Measurements from ENCODE around the gene AIP.

AIP gene

GRCh38 chr11:67501854-67502253 lies 19.0 kb downstream of the AIP start:
- H3K4me1 ChIP-seq (ENCODE audit: control insufficient read depth, insufficient read depth, low read length): peaks cover 4% of the 10 kb centered on the region

GRCh38 chr11:67502328-67502979 lies 19.6 kb downstream of the AIP start:
- H3K27me3 ChIP-seq (ENCODE audit: control insufficient read depth, insufficient read depth, low read length): peaks cover 2% of the 10 kb centered on the region
- no peak overlapping the region for H3K9ac ChIP-seq (ENCODE audit: low read depth, low read length)
- no peak overlapping the region for H3K4me3 ChIP-seq (ENCODE audit: low read depth, low read length)
- H3K4me1 ChIP-seq (ENCODE audit: control insufficient read depth, insufficient read depth, low read length): peaks cover 4% of the 10 kb centered on the region
- no peaks in the 10 kb centered on the region for H3K9me3 ChIP-seq (ENCODE audit: control insufficient read depth, insufficient read depth, low read length)
- peaks cover 32% of the 10 kb centered on the region for H3K36me3 ChIP-seq (ENCODE audit: control insufficient read depth, insufficient read depth, low read length)

More at GRCh38 chr11:67501854-67502253, 19.0 kb downstream of the AIP start:
- Histone ChIP-seq H3K27me3 (ENCODE audit: control insufficient read depth, insufficient read depth, low read length) (peaks cover 2% of the 10 kb centered on the region), H3K4me3 (ENCODE audit: low read depth, low read length) (no peak overlapping the region), H3K9me3 (ENCODE audit: control insufficient read depth, insufficient read depth, low read length) (no peaks in the 10 kb centered on the region), H3K36me3 (ENCODE audit: control insufficient read depth, insufficient read depth, low read length) (peaks cover 38% of the 10 kb centered on the region), H3K9ac (ENCODE audit: low read depth, low read length) (no peak overlapping the region)

GRCh38 chr11:67503119-67504004 lies 20.5 kb downstream of the AIP start:
- H3K27me3 ChIP-seq (ENCODE audit: control insufficient read depth, insufficient read depth, low read length): peaks cover 2% of the 10 kb centered on the region
- H3K9me3 ChIP-seq (ENCODE audit: control insufficient read depth, insufficient read depth, low read length): no peaks in the 10 kb centered on the region
- peaks cover 25% of the 10 kb centered on the region for H3K36me3 ChIP-seq (ENCODE audit: control insufficient read depth, insufficient read depth, low read length)
- peaks cover 4% of the 10 kb centered on the region for H3K4me1 ChIP-seq (ENCODE audit: control insufficient read depth, insufficient read depth, low read length)
- H3K4me3 ChIP-seq (ENCODE audit: low read depth, low read length): peak overlapping the region; percentile 83
- H3K9ac ChIP-seq (ENCODE audit: low read depth, low read length): no peak overlapping the region

- Histone ChIP-seq H3K4me1 (ENCODE audit: control insufficient read depth, insufficient read depth, low read length) (peaks cover 4% of the 10 kb centered on the region), H3K9me3 (ENCODE audit: control insufficient read depth, insufficient read depth, low read length) (no peaks in the 10 kb centered on the region)
Observed at GRCh38 chr11:67504005-67504949, 21.5 kb downstream of the AIP start.

GRCh38 chr11:67504950-67505581 lies 22.2 kb downstream of the AIP start, which contains the start of gene PITPNM1:
Gene PITPNM1 (minus strand): TSS chr11:67505363. CDS start chr11:67504180, 1,183 bp downstream.
- peaks cover 4% of the 10 kb centered on the region for H3K4me1 ChIP-seq (ENCODE audit: control insufficient read depth, insufficient read depth, low read length)
- H3K9me3 ChIP-seq (ENCODE audit: control insufficient read depth, insufficient read depth, low read length): no peaks in the 10 kb centered on the region
- H3K36me3 ChIP-seq (ENCODE audit: control insufficient read depth, insufficient read depth, low read length): peaks cover 13% of the 10 kb centered on the region
- H3K4me3 ChIP-seq (ENCODE audit: low read depth, low read length): peak within 1 kb of the TSS; percentile 83
- H3K9ac ChIP-seq (ENCODE audit: low read depth, low read length): no peak within 1 kb of the TSS
- peaks cover 2% of the 10 kb centered on the region for H3K27me3 ChIP-seq (ENCODE audit: control insufficient read depth, insufficient read depth, low read length)

More at GRCh38 chr11:67504005-67504949, 21.5 kb downstream of the AIP start:
- Histone ChIP-seq H3K9ac (ENCODE audit: low read depth, low read length) (no peak overlapping the region), H3K4me3 (ENCODE audit: low read depth, low read length) (peak overlapping the region; percentile 83), H3K27me3 (ENCODE audit: control insufficient read depth, insufficient read depth, low read length) (peaks cover 2% of the 10 kb centered on the region), H3K36me3 (ENCODE audit: control insufficient read depth, insufficient read depth, low read length) (peaks cover 18% of the 10 kb centered on the region)

GRCh38 chr11:67505605-67506396 lies 23.0 kb downstream of the AIP start:
- Histone ChIP-seq H3K4me1 (ENCODE audit: control insufficient read depth, insufficient read depth, low read length) (peaks cover 4% of the 10 kb centered on the region), H3K9ac (ENCODE audit: low read depth, low read length) (no peak overlapping the region), H3K4me3 (ENCODE audit: low read depth, low read length) (peak overlapping the region; percentile 83), H3K9me3 (ENCODE audit: control insufficient read depth, insufficient read depth, low read length) (no peaks in the 10 kb centered on the region), H3K36me3 (ENCODE audit: control insufficient read depth, insufficient read depth, low read length) (peaks cover 10% of the 10 kb centered on the region), H3K27me3 (ENCODE audit: control insufficient read depth, insufficient read depth, low read length) (peaks cover 2% of the 10 kb centered on the region)

- no peaks in the 10 kb centered on the region for H3K9me3 ChIP-seq (ENCODE audit: control insufficient read depth, insufficient read depth, low read length)
- peak overlapping the region; percentile 84 for H3K4me3 ChIP-seq (ENCODE audit: low read depth, low read length)
- H3K36me3 ChIP-seq (ENCODE audit: control insufficient read depth, insufficient read depth, low read length): peaks cover 7% of the 10 kb centered on the region
- H3K9ac ChIP-seq (ENCODE audit: low read depth, low read length): no peak overlapping the region
- peaks cover 4% of the 10 kb centered on the region for H3K4me1 ChIP-seq (ENCODE audit: control insufficient read depth, insufficient read depth, low read length)
- peaks cover 7% of the 10 kb centered on the region for H3K27me3 ChIP-seq (ENCODE audit: control insufficient read depth, insufficient read depth, low read length)
Observed at GRCh38 chr11:67506426-67507051, 23.7 kb downstream of the AIP start.

GRCh38 chr11:67507242-67507863 lies 24.5 kb downstream of the AIP start:
- peak overlapping the region; percentile 39 for H3K9ac ChIP-seq (ENCODE audit: low read depth, low read length)
- peaks cover 4% of the 10 kb centered on the region for H3K4me1 ChIP-seq (ENCODE audit: control insufficient read depth, insufficient read depth, low read length)
- peak overlapping the region; percentile 84 for H3K4me3 ChIP-seq (ENCODE audit: low read depth, low read length)
- peaks cover 7% of the 10 kb centered on the region for H3K27me3 ChIP-seq (ENCODE audit: control insufficient read depth, insufficient read depth, low read length)
- H3K36me3 ChIP-seq (ENCODE audit: control insufficient read depth, insufficient read depth, low read length): peaks cover under 1% of the 10 kb centered on the region
- H3K9me3 ChIP-seq (ENCODE audit: control insufficient read depth, insufficient read depth, low read length): no peaks in the 10 kb centered on the region

- Histone ChIP-seq H3K27me3 (ENCODE audit: control insufficient read depth, insufficient read depth, low read length) (peaks cover 8% of the 10 kb centered on the region), H3K4me1 (ENCODE audit: control insufficient read depth, insufficient read depth, low read length) (peaks cover 4% of the 10 kb centered on the region)
Observed at GRCh38 chr11:67507864-67508485, 25.1 kb downstream of the AIP start, which contains the start of gene CDK2AP2. Gene CDK2AP2 (minus strand): TSS chr11:67508162. CDS start chr11:67508082, 80 bp downstream.

More at GRCh38 chr11:67507864-67508485, 25.1 kb downstream of the AIP start, which contains the start of gene CDK2AP2:
- Histone ChIP-seq H3K36me3 (ENCODE audit: control insufficient read depth, insufficient read depth, low read length) (no peaks in the 10 kb centered on the region), H3K4me3 (ENCODE audit: low read depth, low read length) (peak within 1 kb of the TSS; percentile 92), H3K9ac (ENCODE audit: low read depth, low read length) (peak within 1 kb of the TSS; percentile 65), H3K9me3 (ENCODE audit: control insufficient read depth, insufficient read depth, low read length) (no peaks in the 10 kb centered on the region)

Data from iPS-15b (cell line).